Activated CD4-positive, alpha-beta T cell treated with anti-CD3 and anti-CD28 coated beads for 24 hours (primary cell): ENCODE measurements around the gene MMP25.
"Not testable (repeated sequence)": the region's sequence is repeated elsewhere in the genome, so short reads cannot be mapped to it uniquely, and the experiment has no call there.

Experiments
- DNase-seq, 2 donors: peaks; one replicate each; pipeline ENCODE4 v3.0.0-alpha.2; 2020; ENCODE audit warnings: low read depth in 2 of 2

The MMP25 gene

GRCh38 chr16:3028716-3029319 lies 17.5 kb upstream of the MMP25 start:
- no peak for DNase-seq

GRCh38 chr16:3029491-3030221 lies 16.7 kb upstream of the MMP25 start:
- no peak for DNase-seq

- DNase-seq: no peak
Observed at GRCh38 chr16:3030222-3031212, 15.8 kb upstream of the MMP25 start.

- no peak for DNase-seq
Observed at GRCh38 chr16:3032624-3033023, 13.7 kb upstream of the MMP25 start.

- no peak for DNase-seq
Observed at GRCh38 chr16:3035289-3035971, 10.9 kb upstream of the MMP25 start.

- DNase-seq: no peak
Observed at GRCh38 chr16:3035972-3036725, 10.2 kb upstream of the MMP25 start.

GRCh38 chr16:3036726-3037315 lies 9.5 kb upstream of the MMP25 start, which contains the start of gene BICDL2:
Gene BICDL2, minus strand, starts transcription at chr16:3036944. Its CDS starts 1,448 bp downstream, at chr16:3035496.
- no peak for DNase-seq

- DNase-seq: no peak
Observed at GRCh38 chr16:3038256-3038655, 8.1 kb upstream of the MMP25 start.

GRCh38 chr16:3038896-3039295 lies 7.5 kb upstream of the MMP25 start:
- DNase-seq: no peak

GRCh38 chr16:3042376-3042775 lies 4.0 kb upstream of the MMP25 start:
- no peak for DNase-seq

- DNase-seq: no peak
Observed at GRCh38 chr16:3044708-3045107, 1.7 kb upstream of the MMP25 start.

- no peak for DNase-seq
Observed at GRCh38 chr16:3046641-3047386, 453 bp downstream of the MMP25 start.

GRCh38 chr16:3047387-3047720 lies 993 bp downstream of the MMP25 start:
- DNase-seq: no peak

- no peak for DNase-seq
Observed at GRCh38 chr16:3049921-3050481, 3.6 kb downstream of the MMP25 start.

GRCh38 chr16:3050487-3050886 lies 4.1 kb downstream of the MMP25 start:
- DNase-seq: no peak

GRCh38 chr16:3051009-3051408 lies 4.6 kb downstream of the MMP25 start:
- no peak for DNase-seq

GRCh38 chr16:3051494-3051893 lies 5.1 kb downstream of the MMP25 start:
- no peak for DNase-seq

GRCh38 chr16:3052571-3053329 lies 6.4 kb downstream of the MMP25 start:
- DNase-seq: not testable (repeated sequence)

- not testable (repeated sequence) for DNase-seq
Observed at GRCh38 chr16:3053330-3053710, 7.0 kb downstream of the MMP25 start.
